ENCODE measurements around the gene ME3. TPM values are rescaled to one million over a fixed set of nuclear protein-coding genes. Genes with fewer than 3 reads are reported as not detected.

ME3 gene
- polyA plus RNA-seq (2013): 37.0 TPM

- H3K27ac ChIP-seq (ENCODE audit: insufficient read depth in 1 of 2, low read depth in 1 of 2, low read length in 2 of 2, poor library complexity in 1 of 2, severe bottlenecking in 2 of 2): peak within 1 kb of the TSS; percentile 38 to 68
- 0% methylated on average over 50 of the region's 52 CpGs for WGBS (ENCODE audit: insufficient coverage)
- CTCF ChIA-PET: interaction anchor here (0.9 to 1.0 kb wide), 2 partner anchors 11 to 63 kb away, joined by 3 to 4 read pairs; no protein-coding TSS in a partner anchor
Observed at GRCh38 chr11:86672007-86672621, at the start of gene ME3. Gene ME3, minus strand, starts transcription at chr11:86672616.

GRCh38 chr11:86722006-86722405 lies 49.6 kb upstream of the ME3 start:
- no peak overlapping the region for H3K27ac ChIP-seq (ENCODE audit: insufficient read depth in 1 of 2, low read depth in 1 of 2, low read length in 2 of 2, poor library complexity in 1 of 2, severe bottlenecking in 2 of 2)
- H3K9me3 ChIP-seq (ENCODE audit: control extremely low read depth in 1 of 5, control insufficient read depth in 4 of 5, insufficient read depth in 2 of 5, low read depth in 1 of 5, low read length in 4 of 5): peaks cover 3 to 16% (median 4%) of the 10 kb centered on the region in 5 experiments
- 100% methylated on average over 1 of the region's 1 CpG for WGBS (ENCODE audit: insufficient coverage)
- no peak overlapping the region for H3K4me3 ChIP-seq (ENCODE audit: control insufficient read depth in 1 of 7, extremely low read depth in 1 of 7, insufficient read depth in 4 of 7, low read depth in 2 of 7, low read length in 6 of 7)
- CTCF ChIA-PET: interaction anchor here (1.1 kb wide), 1 partner anchor 71 kb away, joined by 3 read pairs; no protein-coding TSS in a partner anchor
- POLR2A ChIA-PET: no interaction called here
- H3K36me3 ChIP-seq (ENCODE audit: control insufficient read depth in 4 of 4, insufficient read depth in 4 of 4, low read length in 3 of 4): peaks cover 0 to 7% (median 0%) of the 10 kb centered on the region in 4 experiments
- no peak for DNase-seq
- no peaks in the 10 kb centered on the region for H3K27me3 ChIP-seq (replicated peaks in 2 of 5; ENCODE audit: control insufficient read depth in 4 of 5, insufficient read depth in 5 of 5, low read length in 4 of 5)
- peaks cover 0 to 2% (median 0%) of the 10 kb centered on the region in 4 experiments for H3K4me1 ChIP-seq (ENCODE audit: control extremely low read depth in 1 of 4, control insufficient read depth in 4 of 4, insufficient read depth in 4 of 4, low read length in 3 of 4)

More at GRCh38 chr11:86672007-86672621, at the start of gene ME3:
- peak within 1 kb of the TSS; percentile 62 to 91 (median 76) for H3K4me3 ChIP-seq (ENCODE audit: control insufficient read depth in 1 of 7, extremely low read depth in 1 of 7, insufficient read depth in 4 of 7, low read depth in 2 of 7, low read length in 6 of 7)
- H3K36me3 ChIP-seq (ENCODE audit: control insufficient read depth in 4 of 4, insufficient read depth in 4 of 4, low read length in 3 of 4): peaks cover 0 to 8% (median 2%) of the 10 kb centered on the region in 4 experiments
- H3K27me3 ChIP-seq (replicated peaks in 2 of 5; ENCODE audit: control insufficient read depth in 4 of 5, insufficient read depth in 5 of 5, low read length in 4 of 5): no peaks in the 10 kb centered on the region
- POLR2A ChIA-PET: interaction anchor here (0.6 kb wide), 1 partner anchor 122 kb away, joined by 3 read pairs; no protein-coding TSS in a partner anchor
- H3K4me1 ChIP-seq (ENCODE audit: control extremely low read depth in 1 of 4, control insufficient read depth in 4 of 4, insufficient read depth in 4 of 4, low read length in 3 of 4): peaks cover 15 to 54% (median 30%) of the 10 kb centered on the region in 4 experiments
- no peaks in the 10 kb centered on the region for H3K9me3 ChIP-seq (ENCODE audit: control extremely low read depth in 1 of 5, control insufficient read depth in 4 of 5, insufficient read depth in 2 of 5, low read depth in 1 of 5, low read length in 4 of 5)
- DNase-seq: peak; percentile 79 to 95 (median 89)

GRCh38 chr11:86720546-86720945 lies 48.1 kb upstream of the ME3 start:
- Histone ChIP-seq H3K27ac (ENCODE audit: insufficient read depth in 1 of 2, low read depth in 1 of 2, low read length in 2 of 2, poor library complexity in 1 of 2, severe bottlenecking in 2 of 2) (no peak overlapping the region), H3K4me1 (ENCODE audit: control extremely low read depth in 1 of 4, control insufficient read depth in 4 of 4, insufficient read depth in 4 of 4, low read length in 3 of 4) (no peaks in the 10 kb centered on the region), H3K27me3 (replicated peaks in 2 of 5; ENCODE audit: control insufficient read depth in 4 of 5, insufficient read depth in 5 of 5, low read length in 4 of 5) (no peaks in the 10 kb centered on the region), H3K4me3 (ENCODE audit: control insufficient read depth in 1 of 7, extremely low read depth in 1 of 7, insufficient read depth in 4 of 7, low read depth in 2 of 7, low read length in 6 of 7) (no peak overlapping the region), H3K9me3 (ENCODE audit: control extremely low read depth in 1 of 5, control insufficient read depth in 4 of 5, insufficient read depth in 2 of 5, low read depth in 1 of 5, low read length in 4 of 5) (peaks cover 3 to 16% (median 4%) of the 10 kb centered on the region in 5 experiments), H3K36me3 (ENCODE audit: control insufficient read depth in 4 of 4, insufficient read depth in 4 of 4, low read length in 3 of 4) (peaks cover 0 to 7% (median 0%) of the 10 kb centered on the region in 4 experiments)
- DNase-seq: no peak
- POLR2A ChIA-PET: no interaction called here
- CTCF ChIA-PET: interaction anchor here (0.6 kb wide), 1 partner anchor 20 kb away, joined by 3 read pairs; no protein-coding TSS in a partner anchor
- WGBS (ENCODE audit: insufficient coverage): 96% methylated on average over 2 of the region's 2 CpGs

GRCh38 chr11:86719781-86720463 lies 47.5 kb upstream of the ME3 start:
- no CpG with 5 or more reads among the region's 1 CpG for WGBS (ENCODE audit: insufficient coverage)
- Histone ChIP-seq H3K4me1 (ENCODE audit: control extremely low read depth in 1 of 4, control insufficient read depth in 4 of 4, insufficient read depth in 4 of 4, low read length in 3 of 4) (no peaks in the 10 kb centered on the region), H3K27me3 (replicated peaks in 2 of 5; ENCODE audit: control insufficient read depth in 4 of 5, insufficient read depth in 5 of 5, low read length in 4 of 5) (no peaks in the 10 kb centered on the region), H3K27ac (ENCODE audit: insufficient read depth in 1 of 2, low read depth in 1 of 2, low read length in 2 of 2, poor library complexity in 1 of 2, severe bottlenecking in 2 of 2) (no peak overlapping the region), H3K4me3 (ENCODE audit: control insufficient read depth in 1 of 7, extremely low read depth in 1 of 7, insufficient read depth in 4 of 7, low read depth in 2 of 7, low read length in 6 of 7) (no peak overlapping the region), H3K9me3 (ENCODE audit: control extremely low read depth in 1 of 5, control insufficient read depth in 4 of 5, insufficient read depth in 2 of 5, low read depth in 1 of 5, low read length in 4 of 5) (peaks cover 3 to 16% (median 4%) of the 10 kb centered on the region in 5 experiments), H3K36me3 (ENCODE audit: control insufficient read depth in 4 of 4, insufficient read depth in 4 of 4, low read length in 3 of 4) (peaks cover 0 to 7% (median 0%) of the 10 kb centered on the region in 4 experiments)
- POLR2A ChIA-PET: no interaction called here
- CTCF ChIA-PET: interaction anchor here (1.0 kb wide), 1 partner anchor 13 kb away, joined by 3 read pairs; no protein-coding TSS in a partner anchor
- no peak for DNase-seq

- Histone ChIP-seq H3K4me1 (ENCODE audit: control extremely low read depth in 1 of 4, control insufficient read depth in 4 of 4, insufficient read depth in 4 of 4, low read length in 3 of 4) (no peaks in the 10 kb centered on the region), H3K27me3 (replicated peaks in 2 of 5; ENCODE audit: control insufficient read depth in 4 of 5, insufficient read depth in 5 of 5, low read length in 4 of 5) (no peaks in the 10 kb centered on the region), H3K9me3 (ENCODE audit: control extremely low read depth in 1 of 5, control insufficient read depth in 4 of 5, insufficient read depth in 2 of 5, low read depth in 1 of 5, low read length in 4 of 5) (peaks cover 3 to 13% (median 4%) of the 10 kb centered on the region in 5 experiments), H3K4me3 (ENCODE audit: control insufficient read depth in 1 of 7, extremely low read depth in 1 of 7, insufficient read depth in 4 of 7, low read depth in 2 of 7, low read length in 6 of 7) (no peak overlapping the region), H3K27ac (ENCODE audit: insufficient read depth in 1 of 2, low read depth in 1 of 2, low read length in 2 of 2, poor library complexity in 1 of 2, severe bottlenecking in 2 of 2) (no peak overlapping the region), H3K36me3 (ENCODE audit: control insufficient read depth in 4 of 4, insufficient read depth in 4 of 4, low read length in 3 of 4) (peaks cover 0 to 7% (median 0%) of the 10 kb centered on the region in 4 experiments)
- 100% methylated on average over 1 of the region's 1 CpG for WGBS (ENCODE audit: insufficient coverage)
- DNase-seq: no peak
- ChIA-PET POLR2A (no interaction called here), CTCF (interaction anchor here (1.0 kb wide), 1 partner anchor 12 kb away, joined by 3 read pairs; no protein-coding TSS in a partner anchor)
Observed at GRCh38 chr11:86718999-86719398, 46.6 kb upstream of the ME3 start.

- no peaks in the 10 kb centered on the region for H3K27me3 ChIP-seq (replicated peaks in 2 of 5; ENCODE audit: control insufficient read depth in 4 of 5, insufficient read depth in 5 of 5, low read length in 4 of 5)
- no peaks in the 10 kb centered on the region for H3K4me1 ChIP-seq (ENCODE audit: control extremely low read depth in 1 of 4, control insufficient read depth in 4 of 4, insufficient read depth in 4 of 4, low read length in 3 of 4)
- H3K36me3 ChIP-seq (ENCODE audit: control insufficient read depth in 4 of 4, insufficient read depth in 4 of 4, low read length in 3 of 4): peaks cover 0 to 7% (median 0%) of the 10 kb centered on the region in 4 experiments
- WGBS (ENCODE audit: insufficient coverage): 100% methylated on average over 1 of the region's 1 CpG
- H3K4me3 ChIP-seq (ENCODE audit: control insufficient read depth in 1 of 7, extremely low read depth in 1 of 7, insufficient read depth in 4 of 7, low read depth in 2 of 7, low read length in 6 of 7): no peak overlapping the region
- POLR2A ChIA-PET: no interaction called here
- CTCF ChIA-PET: no interaction called here
- H3K9me3 ChIP-seq (ENCODE audit: control extremely low read depth in 1 of 5, control insufficient read depth in 4 of 5, insufficient read depth in 2 of 5, low read depth in 1 of 5, low read length in 4 of 5): peaks cover 0 to 13% (median 4%) of the 10 kb centered on the region in 5 experiments
- no peak overlapping the region for H3K27ac ChIP-seq (ENCODE audit: insufficient read depth in 1 of 2, low read depth in 1 of 2, low read length in 2 of 2, poor library complexity in 1 of 2, severe bottlenecking in 2 of 2)
- no peak for DNase-seq
Observed at GRCh38 chr11:86718521-86718920, 46.1 kb upstream of the ME3 start.

All from common myeloid progenitor, CD34-positive (primary cell).